GM18517 (cell line): Measurements from ENCODE around the gene SGTA.
A peak's percentile ranks its signal among the peaks of the same experiment; 100 is the strongest.
"Not testable (repeated sequence)": the region's sequence is repeated elsewhere in the genome, so short reads cannot be mapped to it uniquely, and the experiment has no call there.

ENCODE experiments used
- ATAC-seq: cut with Tn5 transposase; IDR thresholded peaks from one replicate; pipeline ENCODE4 v1.9.1; 2021; ENCODE audit warnings: mild to moderate bottlenecking, moderate library complexity; ENCODE audit not compliant: unreplicated experiment

The SGTA gene

GRCh38 chr19:2795827-2796658 is 13.0 kb upstream of the SGTA start:
- no peak for ATAC-seq

DNA sequence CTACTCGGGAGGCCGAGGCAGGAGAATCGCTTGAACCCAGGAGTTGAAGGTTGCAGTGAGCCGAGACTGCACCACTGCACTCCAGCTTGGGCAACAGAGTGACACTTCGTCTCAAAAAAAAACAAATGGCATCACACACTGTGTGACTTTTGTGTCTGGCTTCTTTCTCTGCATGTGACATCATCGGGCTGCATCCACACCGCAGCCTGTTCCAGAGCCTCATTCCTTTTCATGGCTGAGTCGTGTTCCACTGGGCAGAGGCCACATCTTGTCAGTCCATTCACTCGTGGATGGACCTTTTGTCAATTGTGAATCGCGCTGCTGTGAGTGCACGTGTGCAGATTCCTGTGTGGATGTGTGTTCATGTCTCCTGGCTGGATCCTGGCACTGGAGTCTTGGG is 10.5 kb upstream of the SGTA start:
- ATAC-seq: no peak

GRCh38 chr19:2793126-2793525 is 10.1 kb upstream of the SGTA start:
- no peak for ATAC-seq

DNA sequence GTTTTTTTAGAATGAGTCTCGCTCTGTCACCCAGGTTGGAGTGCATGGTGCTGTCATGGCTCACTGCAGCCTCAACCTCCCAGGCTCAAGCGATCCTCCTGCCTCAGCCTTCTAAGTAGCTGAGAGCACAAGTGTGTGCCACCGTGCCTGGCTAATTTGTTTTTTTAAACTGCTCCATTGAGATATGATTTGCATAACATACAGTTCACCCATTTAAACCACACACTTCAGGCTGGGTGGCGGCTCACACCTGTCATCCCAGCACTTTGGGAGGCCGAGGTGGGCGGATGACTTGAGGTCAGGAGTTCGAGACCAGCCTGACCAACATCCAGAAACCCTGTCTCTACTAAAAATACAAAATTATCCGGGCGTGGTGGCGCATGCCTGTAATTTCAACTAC is 9.6 kb upstream of the SGTA start:
- ATAC-seq: not testable (repeated sequence)

DNA sequence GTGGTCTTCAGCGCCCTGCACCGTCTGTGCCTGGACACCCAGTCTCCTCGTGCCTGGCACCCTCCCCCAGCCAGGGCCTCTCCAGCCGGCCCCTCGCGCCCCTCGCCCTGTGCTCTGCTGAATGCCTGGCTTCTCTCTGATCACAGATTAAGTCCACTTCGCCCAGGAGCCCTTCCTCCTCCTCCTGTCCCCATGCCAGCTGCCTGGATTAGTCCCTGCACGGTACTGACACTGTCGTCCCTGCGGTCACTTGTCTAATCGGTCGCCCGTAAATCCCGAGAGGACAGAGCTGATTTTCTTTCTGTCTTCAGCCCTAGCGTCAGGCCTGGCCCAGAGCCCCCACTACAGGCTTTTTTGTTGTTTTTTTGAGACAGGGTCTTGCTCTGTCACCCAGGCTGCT is 8.8 kb upstream of the SGTA start:
- no peak for ATAC-seq

- ATAC-seq: no peak
Measured at GRCh38 chr19:2791440-2791839, 8.4 kb upstream of the SGTA start.

DNA sequence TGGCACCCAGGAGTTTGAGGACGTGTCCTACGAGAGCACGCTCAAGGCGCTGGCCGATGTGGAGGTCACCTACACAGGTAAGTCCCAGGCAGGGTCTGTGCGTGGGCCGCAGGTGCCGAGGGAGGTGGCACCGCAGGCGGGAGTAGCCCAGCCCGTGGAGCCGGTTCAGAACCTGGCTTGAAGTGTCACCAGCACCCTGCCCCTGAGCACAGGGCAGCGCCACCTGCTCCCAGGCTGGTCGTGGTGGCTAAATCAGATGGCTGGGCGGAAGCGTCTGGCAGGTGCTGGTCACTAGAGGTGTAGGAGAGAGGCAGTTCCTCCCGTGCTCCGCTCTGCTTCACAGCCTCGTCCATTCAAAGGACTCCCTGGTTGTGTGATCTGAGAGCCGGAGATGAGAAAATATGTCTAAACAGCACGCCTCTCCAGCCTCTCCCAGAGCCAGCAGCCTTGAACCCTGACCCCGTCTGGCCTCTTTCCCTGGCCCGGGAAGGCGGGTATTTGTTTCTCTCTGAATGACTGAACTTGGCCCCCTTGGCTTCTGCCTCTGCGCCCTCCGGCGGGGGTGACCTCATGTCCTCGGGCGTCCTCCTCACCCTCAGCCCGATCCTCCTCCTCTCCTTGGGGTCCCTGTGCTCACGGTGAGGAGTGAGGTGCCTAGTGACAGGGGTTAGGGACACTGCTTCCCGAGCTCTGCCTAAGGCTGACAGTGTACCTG is 7.6 kb upstream of the SGTA start:
- ATAC-seq: no peak

DNA sequence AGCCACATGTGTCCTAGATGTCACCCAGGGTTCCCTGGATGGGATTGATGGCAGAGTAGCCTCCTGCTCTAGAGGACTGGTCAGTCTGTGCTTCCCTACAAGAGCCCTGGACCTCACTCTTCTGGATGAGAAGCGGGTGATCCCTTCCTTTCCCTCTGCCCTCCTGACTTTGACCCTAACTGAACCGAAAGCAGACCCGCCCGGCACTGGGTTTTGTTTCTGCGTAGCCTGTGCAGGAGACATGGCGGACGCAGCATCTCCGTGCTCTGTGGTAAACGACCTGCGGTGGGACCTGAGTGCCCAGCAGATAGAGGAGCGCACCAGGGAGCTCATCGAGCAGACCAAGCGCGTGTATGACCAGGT is 7.1 kb upstream of the SGTA start:
- no peak for ATAC-seq

DNA sequence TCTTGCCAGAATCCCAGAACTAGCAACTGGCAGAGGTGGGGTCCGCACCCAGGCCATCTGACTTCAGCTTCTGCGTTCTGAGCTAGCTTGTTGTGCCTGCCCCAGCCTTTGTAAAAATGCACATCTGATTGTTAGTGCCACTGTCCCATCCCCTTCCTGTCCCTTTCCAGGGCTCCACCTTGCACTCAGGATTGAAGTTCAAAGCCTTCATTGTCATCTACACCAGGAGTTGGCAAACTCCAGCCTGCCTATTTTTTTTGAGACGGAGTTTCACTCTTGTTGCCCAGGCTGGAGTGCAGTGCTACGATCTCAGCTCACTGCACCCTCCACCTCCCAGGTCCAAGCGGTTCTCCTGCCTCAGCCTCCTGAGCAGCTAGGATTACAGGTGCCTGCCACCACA is 5.2 kb upstream of the SGTA start:
- no peak for ATAC-seq

DNA sequence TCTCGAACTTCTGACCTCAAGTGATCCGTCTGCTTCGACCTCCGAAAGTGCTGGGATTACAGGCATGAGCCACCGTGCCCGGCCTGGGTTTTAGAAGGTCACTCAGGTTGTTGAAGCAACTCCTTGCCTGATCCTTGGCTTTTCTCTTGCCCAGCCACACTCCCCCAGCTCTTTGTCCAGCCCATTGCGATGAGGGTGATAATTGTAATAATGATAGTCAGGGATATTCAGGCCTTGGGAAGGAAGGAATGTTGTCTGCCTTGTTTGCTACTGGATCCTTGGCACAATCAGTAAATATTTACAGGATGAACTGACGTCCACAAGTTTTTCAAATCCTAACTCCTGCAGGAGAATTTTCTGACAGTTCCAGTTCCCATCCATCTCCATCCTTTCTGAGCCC is 4.0 kb upstream of the SGTA start:
- no peak for ATAC-seq

GRCh38 chr19:2785244-2785997 is 2.3 kb upstream of the SGTA start, which contains the start of gene THOP1:
Gene THOP1 (plus strand): TSS chr19:2785503. CDS start chr19:2785663, 160 bp downstream.
- peak; percentile 47 for ATAC-seq

GRCh38 chr19:2783781-2784145 is 690 bp upstream of the SGTA start:
- no peak for ATAC-seq

- no peak for ATAC-seq
Measured at GRCh38 chr19:2782329-2782935, 641 bp downstream of the SGTA start.

- ATAC-seq: no peak
Measured at GRCh38 chr19:2780284-2780683, 2.8 kb downstream of the SGTA start.

DNA sequence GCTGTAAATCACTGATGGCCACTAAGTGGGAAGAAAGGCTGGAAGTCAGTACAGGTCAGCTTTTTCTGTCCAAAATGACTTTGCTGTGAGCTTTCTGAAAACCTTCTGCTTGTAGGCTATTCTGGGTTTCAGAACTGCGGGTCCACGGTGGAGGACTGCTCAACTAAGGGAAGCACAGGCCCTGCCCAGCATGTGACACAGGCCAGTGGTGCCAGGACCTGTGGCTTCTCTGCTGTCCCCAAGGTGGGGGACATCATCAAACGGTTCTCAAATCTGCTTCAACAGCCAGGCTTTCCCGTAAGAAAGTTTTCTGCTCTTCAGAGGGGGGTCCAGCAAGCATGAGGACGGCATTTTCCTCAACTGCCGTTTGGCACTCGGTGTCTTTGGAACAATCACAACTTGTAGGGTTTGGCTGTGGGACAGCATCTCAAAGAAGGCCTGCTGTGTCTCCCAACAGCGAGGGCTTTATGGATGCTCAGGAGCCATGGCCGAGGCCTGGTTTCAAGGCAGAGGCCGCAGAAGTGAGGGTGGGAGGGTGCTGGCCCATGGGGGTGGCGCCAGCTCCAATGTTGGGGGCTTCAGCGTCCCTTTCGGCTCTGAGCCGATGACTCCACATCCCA is 3.8 kb downstream of the SGTA start:
- no peak for ATAC-seq

- no peak for ATAC-seq
Measured at GRCh38 chr19:2777952-2778683, 5.0 kb downstream of the SGTA start.

DNA sequence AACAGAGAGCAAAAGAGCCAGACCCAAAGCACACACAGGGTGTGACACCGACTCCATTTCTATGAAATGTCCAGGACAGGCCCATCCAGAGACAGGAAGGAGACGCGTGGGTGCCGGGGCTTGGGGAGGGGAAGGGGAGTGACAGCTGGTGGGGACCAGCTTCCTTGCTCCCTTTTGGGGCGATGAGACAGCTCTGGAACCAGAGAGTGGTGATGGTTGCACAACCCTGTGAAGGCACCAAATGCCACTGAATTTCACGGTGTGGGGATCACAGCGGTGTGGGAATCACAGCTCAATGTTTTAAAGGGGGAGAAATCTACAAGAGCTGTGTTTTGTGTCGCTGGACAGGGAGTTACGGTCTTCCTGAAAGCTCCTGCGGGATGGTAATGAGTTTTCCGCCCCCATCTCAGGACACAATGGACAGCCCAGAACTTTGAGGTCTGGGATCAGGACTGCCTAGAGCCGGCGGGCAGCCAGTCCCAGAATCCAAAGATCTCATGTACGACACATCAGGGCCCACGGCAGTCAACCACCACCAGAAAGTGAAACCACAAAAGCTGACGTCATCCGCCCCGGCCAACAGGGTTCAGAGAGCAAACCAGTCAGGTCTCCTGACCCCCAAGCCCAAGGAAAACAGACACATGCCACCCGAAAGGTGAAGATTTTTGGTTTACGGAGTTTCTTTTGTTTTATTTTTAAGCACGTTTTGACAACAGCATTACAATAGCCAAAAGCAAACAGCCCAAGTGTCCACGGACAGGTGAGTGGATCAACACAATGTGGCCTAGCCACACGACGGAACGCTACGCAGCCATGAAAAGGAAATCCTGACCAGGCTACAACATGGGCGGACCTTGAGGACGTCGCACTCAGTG is 7.3 kb downstream of the SGTA start:
- no peak for ATAC-seq

DNA sequence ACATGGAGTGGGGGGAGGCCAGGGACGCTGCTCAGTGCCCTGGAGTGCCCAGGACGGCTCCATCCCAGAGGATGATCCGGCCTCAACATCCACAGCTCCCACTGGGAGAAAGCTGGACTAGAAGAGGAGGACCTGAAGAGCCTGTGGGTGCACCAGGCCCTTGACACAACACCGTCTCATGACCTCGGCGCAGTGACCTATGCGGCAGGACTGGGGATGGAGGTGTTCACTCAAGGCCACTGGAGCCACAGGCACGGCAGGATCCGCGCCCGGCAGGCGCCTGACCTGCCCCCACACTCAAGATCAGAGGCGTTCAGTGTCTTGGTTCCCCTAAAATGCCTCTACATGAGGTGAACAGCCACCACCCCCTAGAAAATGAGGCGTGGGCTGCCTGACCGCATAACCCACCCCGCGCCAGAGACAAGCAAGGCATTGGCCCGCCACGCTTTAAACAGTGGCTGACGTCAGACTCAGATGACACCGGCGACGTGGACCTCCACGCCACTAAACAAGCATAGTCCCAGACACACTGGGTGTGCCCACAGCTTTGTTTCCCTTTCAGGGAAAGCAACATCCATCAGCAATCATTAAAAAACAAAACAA is 8.0 kb downstream of the SGTA start:
- ATAC-seq: no peak
